Nephron (organoid): ENCODE results near the gene GMCL1.

Source experiments
- H3K27ac Mint-ChIP-seq, 3 experiments: 2 replicates each; pipeline ENCODE4 v1.8.0; 2020; ENCODE audit warnings: mixed read lengths in 3 of 3, mild to moderate bottlenecking in 2 of 3, moderate library complexity in 1 of 3
- H3K27me3 Mint-ChIP-seq: 2 replicates; pipeline ENCODE4 v1.8.0; 2021; ENCODE audit warnings: low read depth, mild to moderate bottlenecking, moderate library complexity, mixed read lengths
- H3K36me3 Mint-ChIP-seq: 2 replicates; pipeline ENCODE4 v1.8.0; 2020; ENCODE audit warnings: low read depth, mixed read lengths
- H3K4me1 Mint-ChIP-seq: 2 replicates; pipeline ENCODE4 v1.8.0; 2020; ENCODE audit warnings: mixed read lengths
- H3K4me3 Mint-ChIP-seq, 3 experiments: 2 replicates each; pipeline ENCODE4 v1.8.0; 2020; ENCODE audit warnings: mild to moderate bottlenecking in 3 of 3, mixed read lengths in 3 of 3, moderate library complexity in 2 of 3
- H3K9me3 Mint-ChIP-seq: 2 replicates; pipeline ENCODE4 v1.8.0; 2020; ENCODE audit warnings: mixed read lengths
- TF ChIP-seq, protein P1 (sequence below), 3 experiments: fragments of 200-600 bp; sonication (generic); IDR thresholded peaks; one replicate each; pipeline ENCODE4 v1.5.0; 2021; ENCODE audit warnings: antibody characterized with exemption in 3 of 3; ENCODE audit not compliant: unreplicated experiment in 3 of 3

The GMCL1 gene

DNA sequence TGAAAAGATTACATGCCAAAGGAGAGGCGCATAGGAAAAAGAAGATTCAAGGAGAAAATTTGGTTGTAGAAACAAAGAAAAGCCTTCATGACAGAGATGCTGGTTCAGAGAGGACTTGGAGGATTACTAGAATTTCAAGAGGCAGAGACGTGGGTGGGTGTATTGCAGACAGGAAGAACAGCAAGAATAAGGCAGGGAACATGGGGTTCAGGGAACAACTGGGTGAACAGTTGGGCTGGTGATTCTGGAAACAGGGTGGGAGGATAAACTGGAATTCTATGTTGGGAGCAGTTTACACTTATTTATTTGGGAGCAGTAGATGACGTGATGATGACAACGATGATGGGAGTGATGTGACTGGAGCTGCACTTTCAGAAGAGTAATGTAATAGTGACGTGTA lies 18.4 kb upstream of the GMCL1 start:
- Mint-ChIP-seq H3K4me3 (no peak overlapping the region), H3K36me3 (peaks cover 34% of the 10 kb centered on the region), H3K9me3 (no peaks in the 10 kb centered on the region), H3K27ac (peak overlapping the region in 1 of 3 experiments; percentile 5), H3K27me3 (peaks cover 3% of the 10 kb centered on the region), H3K4me1 (no peaks in the 10 kb centered on the region)
- TF ChIP-seq, protein P1, sequence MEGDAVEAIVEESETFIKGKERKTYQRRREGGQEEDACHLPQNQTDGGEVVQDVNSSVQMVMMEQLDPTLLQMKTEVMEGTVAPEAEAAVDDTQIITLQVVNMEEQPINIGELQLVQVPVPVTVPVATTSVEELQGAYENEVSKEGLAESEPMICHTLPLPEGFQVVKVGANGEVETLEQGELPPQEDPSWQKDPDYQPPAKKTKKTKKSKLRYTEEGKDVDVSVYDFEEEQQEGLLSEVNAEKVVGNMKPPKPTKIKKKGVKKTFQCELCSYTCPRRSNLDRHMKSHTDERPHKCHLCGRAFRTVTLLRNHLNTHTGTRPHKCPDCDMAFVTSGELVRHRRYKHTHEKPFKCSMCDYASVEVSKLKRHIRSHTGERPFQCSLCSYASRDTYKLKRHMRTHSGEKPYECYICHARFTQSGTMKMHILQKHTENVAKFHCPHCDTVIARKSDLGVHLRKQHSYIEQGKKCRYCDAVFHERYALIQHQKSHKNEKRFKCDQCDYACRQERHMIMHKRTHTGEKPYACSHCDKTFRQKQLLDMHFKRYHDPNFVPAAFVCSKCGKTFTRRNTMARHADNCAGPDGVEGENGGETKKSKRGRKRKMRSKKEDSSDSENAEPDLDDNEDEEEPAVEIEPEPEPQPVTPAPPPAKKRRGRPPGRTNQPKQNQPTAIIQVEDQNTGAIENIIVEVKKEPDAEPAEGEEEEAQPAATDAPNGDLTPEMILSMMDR (IDR thresholded peaks at IDR 0.05; ENCODE audit: unreplicated experiment in 3 of 3): no peak

DNA sequence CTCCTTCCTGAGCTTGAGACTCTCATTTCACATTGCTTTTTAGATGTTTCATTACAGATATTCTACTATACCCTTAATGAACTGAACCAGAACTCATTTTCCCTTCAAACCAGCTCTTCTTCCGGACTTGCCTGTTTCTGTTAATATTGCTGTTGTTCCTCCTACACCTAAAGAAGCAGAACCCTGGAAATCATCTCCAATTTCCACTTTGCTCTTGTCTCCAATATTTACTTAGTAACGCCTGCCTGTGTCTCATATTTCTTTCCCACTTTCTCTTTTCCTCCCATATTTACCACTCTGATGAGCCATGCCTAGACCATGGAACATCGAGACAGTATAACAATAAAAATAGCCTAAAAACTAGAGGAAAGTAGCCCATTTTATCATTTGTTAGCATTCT lies 17.9 kb upstream of the GMCL1 start:
- H3K27ac Mint-ChIP-seq: peak overlapping the region in 1 of 3 experiments; percentile 19
- TF ChIP-seq, protein P1 (IDR thresholded peaks at IDR 0.05; ENCODE audit: unreplicated experiment in 3 of 3): no peak
- peaks cover 3% of the 10 kb centered on the region for H3K27me3 Mint-ChIP-seq
- H3K9me3 Mint-ChIP-seq: no peaks in the 10 kb centered on the region
- no peaks in the 10 kb centered on the region for H3K4me1 Mint-ChIP-seq
- H3K4me3 Mint-ChIP-seq: no peak overlapping the region
- peaks cover 29% of the 10 kb centered on the region for H3K36me3 Mint-ChIP-seq

DNA sequence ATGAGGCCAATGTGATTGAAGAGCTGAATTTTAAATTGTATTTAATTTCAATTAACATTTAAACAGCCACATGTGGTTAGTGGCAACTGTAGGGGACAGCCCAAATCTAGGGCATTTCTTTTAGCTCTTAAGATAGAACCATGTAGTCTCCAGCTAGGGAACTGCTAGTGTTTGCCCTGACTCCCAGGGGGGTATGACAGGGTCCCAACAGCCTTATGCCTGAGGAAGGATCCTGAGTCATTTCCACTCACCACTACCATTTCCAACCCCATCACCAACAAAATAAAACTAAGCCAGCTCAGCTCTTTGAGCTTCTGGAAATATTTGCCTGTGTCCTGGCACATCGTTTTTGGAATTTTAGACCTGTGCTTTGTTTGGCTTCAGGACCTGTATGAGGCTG lies 13.7 kb upstream of the GMCL1 start:
- H3K27me3 Mint-ChIP-seq: peaks cover 9% of the 10 kb centered on the region
- H3K4me1 Mint-ChIP-seq: peaks cover 16% of the 10 kb centered on the region
- peaks cover 20% of the 10 kb centered on the region for H3K36me3 Mint-ChIP-seq
- TF ChIP-seq, protein P1 (IDR thresholded peaks at IDR 0.05; ENCODE audit: unreplicated experiment in 3 of 3): no peak
- no peaks in the 10 kb centered on the region for H3K9me3 Mint-ChIP-seq
- H3K4me3 Mint-ChIP-seq: no peak overlapping the region
- peak overlapping the region in 1 of 3 experiments; percentile 5 for H3K27ac Mint-ChIP-seq

DNA sequence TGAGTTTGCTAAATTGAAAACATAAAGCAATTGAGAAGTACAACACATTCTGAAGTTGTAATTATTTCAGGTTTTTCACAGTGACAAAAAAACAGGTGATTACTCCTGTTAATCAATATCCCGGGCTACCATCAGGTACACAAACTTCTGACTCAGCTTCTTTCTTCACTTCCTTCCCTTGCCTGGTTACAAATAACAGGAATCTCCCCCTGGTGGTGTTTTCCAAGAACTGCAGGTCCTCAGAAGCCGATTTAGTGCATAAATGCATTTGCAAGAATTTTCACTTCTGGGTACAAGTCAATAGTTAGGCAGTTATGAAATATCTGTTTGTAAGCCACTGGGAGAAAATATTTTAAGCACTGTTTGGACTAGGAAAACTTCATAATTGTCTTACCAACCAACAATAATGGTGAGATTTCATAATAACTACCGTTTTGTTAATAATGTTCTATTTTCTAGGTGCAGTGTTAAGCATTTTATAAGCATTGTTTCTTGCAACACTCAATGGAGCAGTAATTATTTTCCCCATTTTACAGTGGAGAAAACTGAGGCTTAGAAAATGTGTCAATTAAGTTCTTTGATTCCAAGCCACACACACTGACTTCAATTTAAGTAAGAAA lies 12.4 kb upstream of the GMCL1 start:
- Mint-ChIP-seq H3K4me1 (peaks cover 16% of the 10 kb centered on the region), H3K27ac (peak overlapping the region in 2 of 3 experiments; percentile 0 to 6), H3K9me3 (no peaks in the 10 kb centered on the region), H3K4me3 (no peak overlapping the region), H3K27me3 (peaks cover 9% of the 10 kb centered on the region), H3K36me3 (peaks cover 25% of the 10 kb centered on the region)
- TF ChIP-seq, protein P1 (IDR thresholded peaks at IDR 0.05; ENCODE audit: unreplicated experiment in 3 of 3): peak; percentile 90 to 94 (median 90)

DNA sequence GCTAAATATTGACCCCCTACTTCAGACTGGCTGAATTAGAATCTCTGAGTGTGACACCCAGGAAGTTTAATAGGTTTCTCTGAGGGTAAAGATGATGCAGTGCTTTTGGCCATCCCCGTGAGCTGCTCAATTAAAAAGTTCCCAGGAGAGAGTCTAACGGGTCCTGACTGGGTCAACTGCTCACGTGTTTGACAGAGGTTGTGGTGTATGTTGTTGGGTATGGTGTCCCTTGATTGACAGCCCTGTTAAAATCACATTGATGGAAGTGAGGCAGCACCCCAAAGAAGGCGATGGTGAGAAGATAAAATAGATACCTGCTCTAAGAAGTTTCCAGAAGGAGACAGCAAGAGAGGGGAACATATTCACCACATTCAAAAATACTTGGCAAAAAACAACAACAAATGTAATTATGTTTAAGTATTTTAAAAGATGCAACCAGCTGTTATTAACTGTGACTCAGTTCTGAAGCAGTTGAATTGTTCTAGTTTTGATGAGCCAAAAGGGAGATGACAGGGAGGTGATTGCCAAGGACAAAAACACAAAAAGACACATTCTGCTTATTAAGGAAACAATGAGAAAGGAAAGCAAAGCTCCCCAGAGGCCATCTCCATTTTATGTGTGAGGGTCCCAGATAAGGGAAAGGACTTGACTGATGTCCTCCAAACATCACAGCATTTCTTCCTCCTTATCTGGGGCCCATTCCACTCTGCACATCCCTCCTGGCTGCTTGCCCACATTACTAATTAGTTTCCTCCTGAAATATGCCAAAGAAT lies 11.5 kb upstream of the GMCL1 start:
- no peaks in the 10 kb centered on the region for H3K9me3 Mint-ChIP-seq
- peaks cover 16% of the 10 kb centered on the region for H3K4me1 Mint-ChIP-seq
- H3K36me3 Mint-ChIP-seq: peaks cover 18% of the 10 kb centered on the region
- TF ChIP-seq, protein P1 (IDR thresholded peaks at IDR 0.05; ENCODE audit: unreplicated experiment in 3 of 3): no peak
- H3K4me3 Mint-ChIP-seq: no peak overlapping the region
- peaks cover 9% of the 10 kb centered on the region for H3K27me3 Mint-ChIP-seq
- H3K27ac Mint-ChIP-seq: peak overlapping the region in 1 of 3 experiments; percentile 65
